K562 (cell line): ENCODE results near the gene FAIM. TPM values are rescaled to one million over a fixed set of nuclear protein-coding genes. Genes with fewer than 3 reads are reported as not detected.
A peak's percentile ranks its signal among the peaks of the same experiment; 100 is the strongest.

ENCODE experiments used
- ARID1B ChIP-seq: fragments of 450-650 bp; IDR thresholded peaks from 2 replicates; pipeline ENCODE4 v1.6.1; 2016; ENCODE audit warnings: antibody characterized with exemption, mild to moderate bottlenecking, inconsistent platforms
- CLOCK ChIP-seq: fragments of 250-450 bp; sonication (Bioruptor Pico); IDR thresholded peaks from 2 replicates; pipeline ENCODE4 v1.4.0; 2020; ENCODE audit warnings: mild to moderate bottlenecking, moderate library complexity, borderline replicate concordance
- NFE2L1 ChIP-seq: fragments of 450-650 bp; IDR thresholded peaks from 2 replicates; pipeline ENCODE4 v1.6.1; 2016; ENCODE audit warnings: missing genetic modification characterization, low read depth, mild to moderate bottlenecking, missing compliant biosample characterization, moderate library complexity, borderline replicate concordance
- ZBTB2 ChIP-seq: fragments of 450-650 bp; IDR thresholded peaks from 2 replicates; pipeline ENCODE4 v1.6.1; 2016; ENCODE audit warnings: antibody characterized with exemption
- ZC3H11A ChIP-seq: IDR thresholded peaks from 2 replicates; pipeline ENCODE4 v1.6.1; 2012; ENCODE audit warnings: low read depth, low read length, improper control_type of control experiment
- ZFP1 ChIP-seq: fragments of 450-650 bp; formaldehyde crosslinking; IDR thresholded peaks from 2 replicates; pipeline ENCODE4 v1.4.0; 2020; ENCODE audit warnings: mild to moderate bottlenecking, mixed read lengths
- ZNF280A ChIP-seq: fragments of 450-650 bp; IDR thresholded peaks from 2 replicates; pipeline ENCODE4 v1.6.1; 2018; ENCODE audit warnings: mild to moderate bottlenecking, low read depth; ENCODE audit not compliant: partially characterized antibody
- ZNF512 ChIP-seq: IDR thresholded peaks from 2 replicates; pipeline ENCODE4 v1.6.1; 2016; ENCODE audit warnings: missing genetic modification characterization, missing compliant biosample characterization
- polyA plus RNA-seq, 8 experiments: library from polyadenylated mRNA; depleted of rRNA in 4 of 8; stranded (reverse) in 5 of 8; unstranded in 3 of 8; fragments of >200 nt; fragmentation: Nextera tagmentation in 2 of 8; fragmentation: Illumina TruSeq in 1 of 8; extraction: Ambion mirVana in 2 of 8; extraction: Trizol in 1 of 8; gene quantifications; 2 replicates each; pipeline versions ENCODE4 v1.2.1 to v1.2.3, GENCODE V29; 2011 to 2014; ENCODE audit warnings: inconsistent platforms in 1 of 8, missing spikeins in 1 of 8
- total RNA-seq, 7 experiments: library from RNA; depleted of rRNA in 6 of 7; stranded (reverse); fragments of >200 nt in 6 of 7; fragmentation: Illumina TruSeq in 2 of 7; extraction: Trizol in 2 of 7; gene quantifications; 2 replicates each; pipeline versions ENCODE4 v1.2.1 to v1.2.3, GENCODE V29; 2011 to 2021; ENCODE audit warnings: low replicate concordance in 1 of 7
- TF ChIP-seq, protein P1 (sequence below): fragments of 450-650 bp; formaldehyde crosslinking; conservative IDR thresholded peaks from 2 replicates; pipeline ENCODE4 v1.4.0; 2022; ENCODE audit warnings: mild to moderate bottlenecking, missing genetic modification characterization

FAIM gene
- total and polyA plus RNA-seq, 9 of the 15 experiments (the other 6 are each of a cell fraction or from before 2014, with no cell fraction given) = 2.5 to 7.9 (median 6.6) TPM

DNA sequence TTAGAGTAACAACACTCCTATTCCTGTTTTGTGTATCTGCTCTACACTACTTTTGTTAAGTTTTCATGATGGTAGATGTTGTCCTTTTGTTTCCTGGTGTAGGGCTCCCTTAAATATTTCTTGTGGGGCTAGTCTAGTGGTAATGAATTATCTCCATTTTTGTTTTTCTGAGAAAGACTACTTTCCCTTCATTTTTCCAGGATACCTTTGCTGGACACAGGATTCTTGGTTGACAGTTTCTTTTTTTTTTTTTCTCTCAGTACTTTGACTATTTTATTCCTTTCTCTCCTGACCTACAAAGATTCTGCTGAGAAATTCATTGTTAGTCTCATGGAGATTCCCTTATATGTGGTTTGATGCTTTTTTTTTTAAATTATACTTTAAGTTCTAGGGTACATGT is 37.9 kb downstream of the FAIM start (continued):
- TF ChIP-seq CLOCK (CRISPR knock-in tag) = no peak
- no peak for TF ChIP-seq ZC3H11A
- no peak for TF ChIP-seq NFE2L1 (tag)
- peak; percentile 57 for TF ChIP-seq ZNF280A
- TF ChIP-seq ZNF512 (tag) = 0 out of 2 replicates have a peak, but pooled peaks have one; percentile 9
- no peak for TF ChIP-seq ARID1B
- no peak for TF ChIP-seq ZBTB2
- TF ChIP-seq, protein P1, sequence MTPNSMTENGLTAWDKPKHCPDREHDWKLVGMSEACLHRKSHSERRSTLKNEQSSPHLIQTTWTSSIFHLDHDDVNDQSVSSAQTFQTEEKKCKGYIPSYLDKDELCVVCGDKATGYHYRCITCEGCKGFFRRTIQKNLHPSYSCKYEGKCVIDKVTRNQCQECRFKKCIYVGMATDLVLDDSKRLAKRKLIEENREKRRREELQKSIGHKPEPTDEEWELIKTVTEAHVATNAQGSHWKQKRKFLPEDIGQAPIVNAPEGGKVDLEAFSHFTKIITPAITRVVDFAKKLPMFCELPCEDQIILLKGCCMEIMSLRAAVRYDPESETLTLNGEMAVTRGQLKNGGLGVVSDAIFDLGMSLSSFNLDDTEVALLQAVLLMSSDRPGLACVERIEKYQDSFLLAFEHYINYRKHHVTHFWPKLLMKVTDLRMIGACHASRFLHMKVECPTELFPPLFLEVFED = no peak
- TF ChIP-seq ZFP1 (CRISPR knock-in tag) = no peak
- TF ChIP-seq, all 486 proteins: peak for 4
